Left forelimb (tissue), 1 donor: ENCODE results near the gene SEMG2.

ENCODE experiments used
- DNase-seq: peaks from one replicate; pipeline ENCODE4 v3.0.0-alpha.2; 2018; ENCODE audit warnings: low spot score

The SEMG2 gene

GRCh38 chr20:45221076-45221475 lies at the start of gene SEMG2:
Gene SEMG2, plus strand, starts transcription at chr20:45221373. Its CDS starts 17 bp downstream, at chr20:45221390.
- no peak for DNase-seq

- DNase-seq: no peak
Observed at GRCh38 chr20:45173522-45173921, 47.7 kb upstream of the SEMG2 start.

GRCh38 chr20:45174434-45175364 lies 46.5 kb upstream of the SEMG2 start, which contains the start of gene PI3:
Gene PI3, plus strand, starts transcription at chr20:45174902. Its CDS starts 21 bp downstream, at chr20:45174923.
- DNase-seq: no peak

- no peak for DNase-seq
Observed at GRCh38 chr20:45176526-45177267, 44.5 kb upstream of the SEMG2 start.

GRCh38 chr20:45179166-45179565 lies 42.0 kb upstream of the SEMG2 start:
- DNase-seq: no peak

GRCh38 chr20:45181639-45182038 lies 39.5 kb upstream of the SEMG2 start:
- DNase-seq: no peak

GRCh38 chr20:45183084-45183483 lies 38.1 kb upstream of the SEMG2 start:
- no peak for DNase-seq

- DNase-seq: no peak
Observed at GRCh38 chr20:45187693-45188092, 33.5 kb upstream of the SEMG2 start.

- DNase-seq: no peak
Observed at GRCh38 chr20:45189067-45189609, 32.0 kb upstream of the SEMG2 start.

GRCh38 chr20:45189861-45190260 lies 31.3 kb upstream of the SEMG2 start:
- DNase-seq: no peak

- DNase-seq: no peak
Observed at GRCh38 chr20:45191926-45192325, 29.2 kb upstream of the SEMG2 start.

GRCh38 chr20:45193331-45193730 lies 27.8 kb upstream of the SEMG2 start:
- DNase-seq: no peak

GRCh38 chr20:45206725-45207124 lies 14.4 kb upstream of the SEMG2 start, which contains the start of gene SEMG1:
Gene SEMG1, plus strand, starts transcription at chr20:45207033. Its CDS starts 21 bp downstream, at chr20:45207054.
- DNase-seq: no peak

- no peak for DNase-seq
Observed at GRCh38 chr20:45209924-45210323, 11.2 kb upstream of the SEMG2 start.

GRCh38 chr20:45211569-45212474 lies 9.4 kb upstream of the SEMG2 start:
- DNase-seq: no peak

GRCh38 chr20:45212836-45213235 lies 8.3 kb upstream of the SEMG2 start:
- DNase-seq: no peak

GRCh38 chr20:45218124-45218523 lies 3.0 kb upstream of the SEMG2 start:
- DNase-seq: no peak

GRCh38 chr20:45218636-45219035 lies 2.5 kb upstream of the SEMG2 start:
- no peak for DNase-seq

GRCh38 chr20:45223136-45223535 lies 2.0 kb downstream of the SEMG2 start:
- DNase-seq: no peak

GRCh38 chr20:45226287-45226686 lies 5.1 kb downstream of the SEMG2 start:
- DNase-seq: no peak

GRCh38 chr20:45229264-45230056 lies 8.3 kb downstream of the SEMG2 start:
- no peak for DNase-seq
